Thyroid gland (tissue), 4 donors: Measurements from ENCODE around the gene DNAH9. TPM values are rescaled to one million over a fixed set of nuclear protein-coding genes. Genes with fewer than 3 reads are reported as not detected.
"Not testable (repeated sequence)": the region's sequence is repeated elsewhere in the genome, so short reads cannot be mapped to it uniquely, and the experiment has no call there.

Experiments
- DNase-seq, 2 donors: peaks; one replicate each; pipeline ENCODE4 v3.0.0-alpha.2; 2019
- H3K27ac ChIP-seq, 3 donors: fragments of 200-600 bp; sonication (generic); 1 replicate in 2 of 3; 2 replicates in 1 of 3; pipeline ENCODE4 v1.5.1; 2016 to 2019; ENCODE audit warnings: mild to moderate bottlenecking in 1 of 3, moderate library complexity in 1 of 3
- H3K27me3 ChIP-seq: fragments of 200-600 bp; sonication (generic); one replicate; pipeline ENCODE4 v1.5.1; 2019
- H3K36me3 ChIP-seq, 2 donors: fragments of 200-600 bp; sonication (generic); one replicate each; pipeline ENCODE4 v1.5.1; 2016 to 2019
- H3K4me1 ChIP-seq, 2 donors: fragments of 200-600 bp; sonication (generic); one replicate each; pipeline ENCODE4 v1.5.1; 2017 to 2019
- H3K4me3 ChIP-seq, 3 donors: fragments of 200-600 bp; sonication (generic); replicated peaks in 1 of 3; 1 replicate in 2 of 3; 2 replicates in 1 of 3; pipeline ENCODE4 v1.5.1; 2016; ENCODE audit warnings: mild to moderate bottlenecking in 1 of 3
- H3K9me3 ChIP-seq: fragments of 200-600 bp; sonication (generic); one replicate; pipeline ENCODE4 v1.5.1; 2017
- CTCF ChIP-seq, 6 experiments: fragments of 200-600 bp in 3 of 6; fragments of 450-650 bp in 3 of 6; sonication (generic) in 3 of 6; IDR thresholded peaks; one replicate each; pipeline ENCODE4 v1.5.1; 2016 to 2019; ENCODE audit warnings: antibody characterized with exemption in 6 of 6, mild to moderate bottlenecking in 2 of 6, inconsistent platforms in 1 of 6, moderate library complexity in 1 of 6
- POLR2A ChIP-seq, 2 donors: fragments of 450-650 bp; IDR thresholded peaks; one replicate each; pipeline ENCODE4 v1.6.1; 2017; ENCODE audit warnings: antibody characterized with exemption in 2 of 2, mild to moderate bottlenecking in 2 of 2, moderate library complexity in 1 of 2
- WGBS, 2 donors: methylation state at CpG; one replicate each; pipeline ENCODE4 v1.1.5; 2017; 5-methylcytosine and 5-hydroxymethylcytosine counted together
- intact Hi-C: fragments of 100-400 bp; cut with DNase I; formaldehyde crosslinking; loops from one replicate; pipeline ENCODE4 v1.15.1; 2023
- total RNA-seq, 4 donors: library from RNA; depleted of rRNA; stranded (reverse); fragments of >200 nt; gene quantifications; one replicate each; pipeline ENCODE4 v1.2.3, GENCODE V29; 2016

The DNAH9 gene
- total RNA-seq, 4 donors from 2014 or later = under 0.01 to 4.3 (median 2.3) TPM

GRCh38 chr17:11952610-11953009 lies 354.3 kb downstream of the DNAH9 start:
- 98 to 99% methylated on average over 3 of the region's 3 CpGs for WGBS, 2 donors
- no peak for TF ChIP-seq CTCF (IDR thresholded peaks at IDR 0.05)
- TF ChIP-seq POLR2A (IDR thresholded peaks at IDR 0.05) = no peak
- H3K4me3 ChIP-seq = no peak overlapping the region
- H3K9me3 ChIP-seq = no peaks in the 10 kb centered on the region
- no peaks in the 10 kb centered on the region for H3K4me1 ChIP-seq
- no peak for DNase-seq
- intact Hi-C loops = no loop called here
- no peak overlapping the region for H3K27ac ChIP-seq
- no peaks in the 10 kb centered on the region for H3K36me3 ChIP-seq
- H3K27me3 ChIP-seq = no peaks in the 10 kb centered on the region

- 98 to 99% methylated on average over 1 of the region's 1 CpG for WGBS, 2 donors
- no peak overlapping the region for H3K4me3 ChIP-seq
- intact Hi-C loops = no loop called here
- H3K4me1 ChIP-seq = no peaks in the 10 kb centered on the region
- TF ChIP-seq CTCF (IDR thresholded peaks at IDR 0.05) = no peak
- TF ChIP-seq POLR2A (IDR thresholded peaks at IDR 0.05) = no peak
- no peak for DNase-seq
- H3K36me3 ChIP-seq = no peaks in the 10 kb centered on the region
- no peaks in the 10 kb centered on the region for H3K27me3 ChIP-seq
- H3K9me3 ChIP-seq = no peaks in the 10 kb centered on the region
- no peak overlapping the region for H3K27ac ChIP-seq
These were observed 355.7 kb downstream of the DNAH9 start for GRCh38 chr17:11953924-11954323.

- no peaks in the 10 kb centered on the region for H3K9me3 ChIP-seq
These were observed 356.7 kb downstream of the DNAH9 start for GRCh38 chr17:11954936-11955335.

GRCh38 chr17:11969565-11969964 lies 371.3 kb downstream of the DNAH9 start:
- no peak for TF ChIP-seq POLR2A (IDR thresholded peaks at IDR 0.05)
- TF ChIP-seq CTCF (IDR thresholded peaks at IDR 0.05) = no peak
- no peaks in the 10 kb centered on the region for H3K36me3 ChIP-seq
- H3K4me1 ChIP-seq = no peaks in the 10 kb centered on the region
- H3K27me3 ChIP-seq = no peaks in the 10 kb centered on the region
- intact Hi-C loops = no loop called here
- no peak overlapping the region for H3K27ac ChIP-seq
- H3K4me3 ChIP-seq = no peak overlapping the region
- 82 to 93% methylated on average over 2 of the region's 2 CpGs for WGBS, 2 donors
- H3K9me3 ChIP-seq = no peaks in the 10 kb centered on the region
- DNase-seq = no peak

More at GRCh38 chr17:11954936-11955335, 356.7 kb downstream of the DNAH9 start:
- Histone ChIP-seq H3K4me1 (no peaks in the 10 kb centered on the region), H3K4me3 (no peak overlapping the region), H3K36me3 (no peaks in the 10 kb centered on the region), H3K27ac (no peak overlapping the region), H3K27me3 (no peaks in the 10 kb centered on the region)
- TF ChIP-seq POLR2A (IDR thresholded peaks at IDR 0.05) = no peak
- TF ChIP-seq CTCF (IDR thresholded peaks at IDR 0.05) = no peak
- intact Hi-C loops = no loop called here
- DNase-seq = no peak

- intact Hi-C loops, H3K36me3 ChIP-seq, H3K27me3 ChIP-seq, H3K27ac ChIP-seq, DNase-seq, H3K4me3 ChIP-seq, H3K4me1 ChIP-seq, H3K9me3 ChIP-seq: not testable (repeated sequence)
- 94 to 97% methylated on average over 19 of the region's 19 CpGs for WGBS, 2 donors
These were observed 374.5 kb downstream of the DNAH9 start for GRCh38 chr17:11972741-11973140.

GRCh38 chr17:11979795-11980194 lies 381.5 kb downstream of the DNAH9 start:
- intact Hi-C loops = no loop called here
- Histone ChIP-seq H3K4me1 (no peaks in the 10 kb centered on the region), H3K27ac (no peak overlapping the region), H3K9me3 (no peaks in the 10 kb centered on the region), H3K27me3 (no peaks in the 10 kb centered on the region), H3K36me3 (peaks cover 16 to 18% of the 10 kb centered on the region in 2 donors), H3K4me3 (no peak overlapping the region)
- TF ChIP-seq CTCF (IDR thresholded peaks at IDR 0.05) = no peak
- no peak for DNase-seq
- 93 to 95% methylated on average over 3 of the region's 3 CpGs for WGBS, 2 donors
